NOMO-1 (cell line): ENCODE results near the gene HEYL.
"Not testable (repeated sequence)": the region's sequence is repeated elsewhere in the genome, so short reads cannot be mapped to it uniquely, and the experiment has no call there.

ENCODE experiments used
- DNase-seq, 2 experiments: peaks; one replicate each; lab custom pipeline; 2025; ENCODE audit not compliant: unreplicated experiment in 2 of 2; lab: John Stamatoyannopoulos, UW

HEYL gene

GRCh38 chr1:39613250-39613649, 26.2 kb downstream of the HEYL start:
- no peak for DNase-seq

DNA sequence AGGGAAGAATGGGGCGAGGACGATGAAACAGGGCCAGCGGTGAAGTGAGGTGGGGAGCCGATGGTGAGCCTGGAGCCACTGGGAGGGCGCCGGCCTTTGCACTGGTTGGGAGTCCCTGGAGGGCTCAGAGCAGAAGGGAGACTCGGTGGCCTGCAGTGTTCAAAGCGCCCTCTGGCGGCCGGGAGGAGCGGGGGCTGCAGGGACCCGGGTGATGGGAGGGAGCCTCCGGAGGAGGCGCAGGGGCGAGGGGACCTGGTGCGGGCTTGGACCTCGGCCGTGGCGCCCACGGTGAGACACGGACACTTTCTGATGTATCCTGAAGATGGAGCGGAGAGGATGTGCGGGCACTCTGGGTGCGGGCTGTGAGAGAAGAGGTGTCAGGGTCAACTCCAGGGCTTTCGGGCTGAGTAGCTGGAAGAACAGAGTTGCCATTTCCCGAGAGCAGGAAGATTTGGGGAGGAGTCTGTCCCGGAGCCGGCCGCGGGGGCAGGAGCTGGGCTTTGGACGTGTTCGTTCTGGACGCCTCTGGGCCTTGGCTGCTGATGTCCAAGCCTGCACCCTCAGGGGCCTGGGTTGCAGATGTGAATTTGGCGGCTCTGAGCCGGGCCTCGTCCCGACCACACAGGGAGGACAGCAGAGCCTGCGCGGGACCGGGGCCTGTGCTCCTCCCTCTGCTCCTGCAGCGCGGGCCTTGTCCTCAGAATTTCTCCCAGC, 29.7 kb downstream of the HEYL start:
- DNase-seq = peak in 1 of 2 experiments; percentile 8

DNA sequence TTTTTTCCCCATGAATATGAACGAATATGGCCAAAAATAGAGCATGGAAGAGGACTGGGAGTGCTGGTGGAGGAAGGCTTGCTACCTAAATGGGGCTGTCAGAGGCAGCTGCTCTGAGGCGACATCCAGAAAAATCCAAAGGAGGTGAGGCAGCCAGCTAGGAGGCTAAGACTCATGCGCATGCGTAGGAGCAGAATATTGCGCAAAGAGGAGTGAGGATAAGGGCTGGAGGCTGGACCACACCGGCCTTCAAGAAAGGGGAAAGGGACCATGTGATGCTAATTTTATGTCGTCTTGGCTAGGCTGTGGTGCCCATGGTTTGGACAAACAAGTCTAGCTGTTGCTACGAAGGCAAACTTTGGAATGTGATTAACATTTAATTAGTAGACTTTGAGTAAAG, 30.5 kb downstream of the HEYL start:
- DNase-seq = no peak

- DNase-seq = not testable (repeated sequence)
Measured at GRCh38 chr1:39603677-39604076, 35.8 kb downstream of the HEYL start.

GRCh38 chr1:39601667-39602255, 37.7 kb downstream of the HEYL start:
- not testable (repeated sequence) for DNase-seq

DNA sequence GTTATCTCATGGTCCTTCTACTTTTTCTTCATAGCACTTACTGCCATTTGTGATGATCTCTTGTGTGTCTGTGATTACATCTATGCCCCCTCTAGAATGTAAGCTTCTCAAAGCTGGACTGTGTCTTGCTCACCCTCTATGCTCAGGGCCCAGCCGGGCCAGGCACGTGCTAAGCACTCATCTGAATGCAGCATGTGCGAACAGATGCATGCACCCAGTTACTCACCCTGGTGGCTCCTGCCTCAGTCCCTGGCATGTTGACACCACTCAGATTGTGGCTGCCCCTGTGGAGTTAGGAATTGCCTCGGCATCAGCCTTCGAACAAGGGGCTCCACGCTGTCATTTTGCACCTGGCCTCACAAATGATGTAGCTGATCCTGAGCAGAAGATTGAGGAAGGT, 43.3 kb downstream of the HEYL start:
- no peak for DNase-seq

DNA sequence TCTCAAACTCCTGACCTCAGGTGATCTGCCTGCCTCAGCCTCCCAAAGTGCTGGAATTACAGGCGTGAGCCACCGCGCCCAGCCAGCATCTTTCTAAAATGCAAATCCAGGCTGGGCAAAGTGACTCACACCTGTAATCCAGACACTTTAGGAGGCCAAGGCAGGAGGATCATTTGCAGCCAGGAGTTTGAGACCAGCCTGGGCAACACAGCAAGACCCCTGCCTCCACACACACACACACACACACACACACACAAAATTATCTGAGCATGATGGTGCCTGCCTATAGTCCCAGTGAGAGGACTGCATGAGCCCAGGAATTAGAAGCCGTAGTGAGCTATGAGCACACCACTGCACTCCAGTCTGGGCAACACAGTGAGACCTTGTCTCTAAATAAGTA, 46.1 kb downstream of the HEYL start:
- DNase-seq = no peak

DNA sequence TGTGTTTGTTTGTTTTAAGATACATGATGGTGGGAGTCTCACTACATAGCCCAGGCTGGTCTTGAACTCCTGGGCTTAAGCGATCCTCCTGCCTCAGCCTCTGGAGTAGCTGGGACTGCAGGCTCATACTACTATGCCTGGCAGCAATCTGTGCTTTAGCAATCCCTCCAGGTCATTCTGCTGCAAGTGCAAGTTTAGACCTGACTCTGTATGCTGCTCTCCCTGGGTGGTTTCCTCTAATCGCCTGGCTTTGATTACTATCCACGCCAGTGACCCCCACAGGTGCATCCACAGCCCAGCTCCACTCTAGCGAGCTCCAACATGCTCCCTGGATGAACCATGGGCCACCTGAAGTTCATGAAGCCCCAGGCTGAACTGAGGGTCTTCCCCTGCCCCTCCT, 47.4 kb downstream of the HEYL start:
- DNase-seq = no peak

- no peak for DNase-seq
Measured at GRCh38 chr1:39590546-39590945, 48.9 kb downstream of the HEYL start.

- no peak for DNase-seq
Measured at GRCh38 chr1:39585933-39586332, 53.5 kb downstream of the HEYL start.

GRCh38 chr1:39576016-39576657, 63.3 kb downstream of the HEYL start:
- DNase-seq = peak in 1 of 2 experiments; percentile 14

- DNase-seq = peak; percentile 21 to 32
Measured at GRCh38 chr1:39575191-39576015, 64.0 kb downstream of the HEYL start.

DNA sequence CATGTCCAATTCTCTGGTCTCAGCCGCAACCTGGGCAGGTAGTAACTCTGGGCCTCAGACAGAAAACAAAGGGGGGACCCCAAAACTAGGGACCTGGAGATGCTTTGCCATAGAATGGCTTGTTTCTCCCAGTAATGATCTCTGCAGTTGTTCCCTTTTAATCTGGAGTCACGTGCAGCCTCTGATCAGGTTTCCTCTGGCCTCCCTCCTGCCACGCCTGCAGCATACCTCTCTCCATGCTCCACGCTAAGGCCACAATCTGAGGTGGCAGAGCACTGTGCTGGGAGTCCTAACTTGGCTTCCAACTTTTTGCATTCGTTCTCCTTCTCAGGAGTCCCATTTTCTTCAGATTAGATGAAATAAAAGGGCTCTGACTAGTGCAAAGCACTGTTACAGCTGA, 64.8 kb downstream of the HEYL start:
- DNase-seq = peak in 1 of 2 experiments; percentile 28
